GM12878 (cell line): Measurements from ENCODE around the gene PVALEF. TPM values are rescaled to one million over a fixed set of nuclear protein-coding genes. Genes with fewer than 3 reads are reported as not detected.
A peak's percentile ranks its signal among the peaks of the same experiment; 100 is the strongest.

Experiments
- ATAC-seq: fragments of 200-7000 bp; cut with Tn5 transposase; 3 replicates; pipeline ENCODE4 v1.9.1; 2020; ENCODE audit warnings: mild to moderate bottlenecking, moderate library complexity
- BruUV-seq: library from RNA; stranded (reverse); fragments of 400-500 nt; replicated peaks from 2 replicates; lab custom pipeline; 2021; lab: Mats Ljungman, UMichigan
- CTCF ChIA-PET: fragments of 300-600 bp; sonication (Branson Sonifier 250); formaldehyde crosslinking; extraction: SDS; loops from one replicate; lab custom pipeline; 2021; ENCODE audit warnings: inconsistent platforms; lab: Yijun Ruan, JAX
- POLR2A ChIA-PET: fragments of 350-600 bp; formaldehyde crosslinking; extraction: SDS; loops from one replicate; lab custom pipeline; 2021; ENCODE audit warnings: inconsistent platforms; lab: Charles Lee
- RAD21 ChIA-PET: fragments of 300-600 bp; sonication (Branson Sonifier 250); formaldehyde crosslinking; loops from one replicate; lab custom pipeline; 2023; ENCODE audit warnings: antibody characterized with exemption; ENCODE audit not compliant: unreplicated experiment; lab: Charles Lee
- SMC1A ChIA-PET: fragments of 300-600 bp; sonication (Branson Sonifier 250); formaldehyde crosslinking; loops from one replicate; lab custom pipeline; 2023; ENCODE audit not compliant: unreplicated experiment, uncharacterized antibody; lab: Charles Lee
- DNase-seq: peaks from one replicate; pipeline ENCODE4 v3.0.0-alpha.2; 2011; ENCODE audit warnings: low read depth, low spot score
- FAIRE-seq: peaks from 3 replicates; lab custom pipeline; 2011; peaks lifted over from hg19 to GRCh38; lab: Jason Lieb, UNC
- H2AFZ ChIP-seq: 2 replicates; pipeline ENCODE4 v1.6.0; 2011; ENCODE audit warnings: low read depth, low read length, control low read depth; ENCODE audit not compliant: control insufficient read depth
- H3K27ac ChIP-seq: 2 replicates; pipeline ENCODE4 v1.5.1; 2011; ENCODE audit warnings: control low read depth; ENCODE audit not compliant: control insufficient read depth, insufficient read depth
- H3K27me3 ChIP-seq, 2 experiments: replicated peaks in 1 of 2; 2 replicates each; pipeline versions ENCODE4 v1.6.0 to v1.6.1; 2011; ENCODE audit warnings: low read length in 1 of 2; ENCODE audit not compliant: control insufficient read depth in 2 of 2, insufficient read depth in 2 of 2
- H3K36me3 ChIP-seq, 2 experiments: 2 replicates each; pipeline ENCODE4 v1.5.1; 2011; ENCODE audit warnings: low read length in 1 of 2; ENCODE audit not compliant: control insufficient read depth in 2 of 2, insufficient read depth in 2 of 2
- H3K4me1 ChIP-seq: 2 replicates; pipeline ENCODE4 v1.6.1; 2011; ENCODE audit warnings: mild to moderate bottlenecking, low read length, moderate library complexity, mixed read lengths; ENCODE audit not compliant: control insufficient read depth, insufficient read depth
- H3K4me2 ChIP-seq: 2 replicates; pipeline ENCODE4 v1.6.0; 2011; ENCODE audit warnings: control low read depth; ENCODE audit not compliant: control insufficient read depth, insufficient read depth
- H3K4me3 ChIP-seq: fragments of 200-600 bp; sonication (generic); 2 replicates; pipeline ENCODE4 v1.5.1; 2016
- H3K79me2 ChIP-seq: 2 replicates; pipeline ENCODE4 v1.6.0; 2011; ENCODE audit warnings: low read length; ENCODE audit not compliant: control insufficient read depth, insufficient read depth
- H3K9ac ChIP-seq: 2 replicates; pipeline ENCODE4 v1.8.0; 2011; ENCODE audit warnings: low read length, control low read depth, mixed read lengths; ENCODE audit not compliant: control insufficient read depth, insufficient read depth
- H3K9me3 ChIP-seq: replicated peaks from 3 replicates; pipeline ENCODE4 v1.5.1; 2011; ENCODE audit warnings: mild to moderate bottlenecking, low read length; ENCODE audit not compliant: control insufficient read depth, insufficient read depth
- H4K20me1 ChIP-seq: 2 replicates; pipeline ENCODE4 v1.6.0; 2011; ENCODE audit not compliant: control insufficient read depth, insufficient read depth
- ATF7 ChIP-seq: fragments of 450-650 bp; IDR thresholded peaks from 2 replicates; pipeline ENCODE4 v1.6.1; 2016; ENCODE audit warnings: low read depth, mild to moderate bottlenecking
- BHLHE40 ChIP-seq, 2 experiments: fragments of 450-650 bp in 1 of 2; IDR thresholded peaks; 2 replicates each; pipeline ENCODE4 v1.6.1; 2011 to 2017; ENCODE audit warnings: low read depth in 2 of 2, borderline replicate concordance in 1 of 2, improper control_type of control experiment in 1 of 2, low read length in 1 of 2, mild to moderate bottlenecking in 1 of 2
- EED ChIP-seq: sonication (generic); IDR thresholded peaks from 2 replicates; pipeline ENCODE4 v1.6.1; 2016; ENCODE audit warnings: antibody characterized with exemption, low read depth
- HDGF ChIP-seq: fragments of 450-650 bp; IDR thresholded peaks from 2 replicates; pipeline ENCODE4 v1.6.1; 2016; ENCODE audit warnings: antibody characterized with exemption
- MLLT1 ChIP-seq: fragments of 450-650 bp; IDR thresholded peaks from 2 replicates; pipeline ENCODE4 v1.6.1; 2016; ENCODE audit warnings: mild to moderate bottlenecking
- NKRF ChIP-seq: fragments of 450-650 bp; conservative IDR thresholded peaks from 2 replicates; pipeline ENCODE4 v1.6.1; 2017; ENCODE audit warnings: mild to moderate bottlenecking, moderate library complexity
- SREBF1 ChIP-seq: IDR thresholded peaks from 2 replicates; pipeline ENCODE4 v1.6.1; 2012; ENCODE audit warnings: mild to moderate bottlenecking, low read length
- TBL1XR1 ChIP-seq: IDR thresholded peaks from 2 replicates; pipeline ENCODE4 v1.6.1; 2012; ENCODE audit warnings: low read depth, low read length, improper control_type of control experiment
- ZZZ3 ChIP-seq: IDR thresholded peaks from 2 replicates; pipeline ENCODE4 v1.6.1; 2011; ENCODE audit warnings: low read depth; ENCODE audit not compliant: control insufficient read depth, insufficient read length
- WGBS: methylation state at CpG from one replicate; pipeline ENCODE4 v1.1.6; 2016; ENCODE audit warnings: low lambda C conversion rate; ENCODE audit not compliant: insufficient replicate concordance, insufficient coverage; ENCODE audit errors: missing lambda C conversion rate; 5-methylcytosine and 5-hydroxymethylcytosine counted together
- in situ Hi-C: fragments of 300-500 bp; cut with MboI; formaldehyde crosslinking; loops from 9 replicates; pipeline ENCODE4 v1.14.3; 2018; ENCODE audit warnings: mixed read lengths
- intact Hi-C: fragments of 100-400 bp; cut with micrococcal nuclease; formaldehyde crosslinking; loops from one replicate; pipeline ENCODE4 v1.14.2; 2022; ENCODE audit not compliant: unreplicated experiment
- polyA plus RNA-seq, 11 experiments: library from polyadenylated mRNA; depleted of rRNA in 4 of 11; unstranded in 6 of 11; stranded (reverse) in 5 of 11; fragments of >200 nt; fragmentation: Nextera tagmentation in 4 of 11; fragmentation: Illumina TruSeq in 1 of 11; extraction: Ambion mirVana in 4 of 11; extraction: Trizol in 1 of 11; gene quantifications; 1 replicate in 1 of 11; 2 replicates in 10 of 11; pipeline versions ENCODE4 v1.2.1 to v1.2.3, GENCODE V29; 2011 to 2016; ENCODE audit warnings: inconsistent platforms in 2 of 11, missing spikeins in 2 of 11, low read depth in 1 of 11
- total RNA-seq, 4 experiments: library from RNA; depleted of rRNA in 3 of 4; stranded (reverse); fragments of >200 nt in 3 of 4; fragmentation: Illumina TruSeq in 1 of 4; extraction: Trizol in 1 of 4; gene quantifications; 2 replicates each; pipeline versions ENCODE4 v1.2.1 to v1.2.3, GENCODE V29; 2013 to 2021
- TF ChIP-seq, protein P1 (sequence below): IDR thresholded peaks from 2 replicates; pipeline ENCODE4 v1.6.1; 2011; ENCODE audit warnings: borderline replicate concordance, low read depth, mild to moderate bottlenecking, moderate library complexity, low read length; ENCODE audit not compliant: insufficient read depth, poor library complexity, severe bottlenecking
- TF ChIP-seq, protein P2 (sequence below): fragments of 150-350 bp; IDR thresholded peaks from 2 replicates; pipeline ENCODE4 v1.6.1; 2016; ENCODE audit warnings: low read depth, low read length
- TF ChIP-seq, protein P3 (sequence below): IDR thresholded peaks from 2 replicates; pipeline ENCODE4 v1.6.1; 2012; ENCODE audit warnings: low read depth, low read length, improper control_type of control experiment

The PVALEF gene
- total and polyA plus RNA-seq, 10 of the 15 experiments (the other 5 are each of a cell fraction or from before 2014, with no cell fraction given): not detected

DNA sequence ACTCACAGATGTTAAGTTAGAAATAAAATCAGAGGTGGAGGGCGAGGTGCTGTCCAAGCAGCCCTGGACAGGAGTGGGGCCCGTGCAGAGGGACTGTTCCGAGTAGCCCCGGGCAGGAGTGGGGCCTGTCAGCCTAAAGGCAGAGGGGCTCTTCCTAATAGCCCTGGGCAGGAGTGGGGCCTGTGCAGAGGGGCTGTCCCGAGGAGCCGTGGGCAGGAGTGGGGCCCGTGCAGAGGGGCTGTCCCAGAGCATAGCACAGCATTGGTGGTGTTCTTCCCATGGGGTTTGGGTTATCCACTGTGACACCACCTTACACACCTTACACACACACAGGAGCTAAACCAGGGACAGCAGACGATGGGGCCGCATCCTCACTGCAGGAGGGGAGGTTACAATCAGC, 47.1 kb downstream of the PVALEF start:
- WGBS: 40% methylated on average over 9 of the region's 9 CpGs
- H3K4me2 ChIP-seq: no peak overlapping the region
- no peak for FAIRE-seq
- DNase-seq: no peak
- no peak overlapping the region for H3K27ac ChIP-seq
- H3K27me3 ChIP-seq: no peaks in the 10 kb centered on the region
- no peak overlapping the region for H3K4me3 ChIP-seq
- in situ Hi-C loops (no loop called here), intact Hi-C loops (no loop called here)
- no peaks in the 10 kb centered on the region for H3K9me3 ChIP-seq
- no peak for ATAC-seq
- no peak overlapping the region for H3K9ac ChIP-seq
- H3K36me3 ChIP-seq: peaks cover 0 to 7% of the 10 kb centered on the region in 2 experiments; a peak in 2 of 4 replicates
- no peak overlapping the region; the same call in 1 of the 2 replicates for H2AFZ ChIP-seq
- no peaks in the 10 kb centered on the region for H4K20me1 ChIP-seq
- no peaks in the 10 kb centered on the region for H3K79me2 ChIP-seq
- SMC1A ChIA-PET: no interaction called here
- TSS peak; percentile 67 for BruUV-seq
- POLR2A ChIA-PET: no interaction called here
- CTCF ChIA-PET: no interaction called here
- TF ChIP-seq ZZZ3: no peak
- TF ChIP-seq, protein P1, sequence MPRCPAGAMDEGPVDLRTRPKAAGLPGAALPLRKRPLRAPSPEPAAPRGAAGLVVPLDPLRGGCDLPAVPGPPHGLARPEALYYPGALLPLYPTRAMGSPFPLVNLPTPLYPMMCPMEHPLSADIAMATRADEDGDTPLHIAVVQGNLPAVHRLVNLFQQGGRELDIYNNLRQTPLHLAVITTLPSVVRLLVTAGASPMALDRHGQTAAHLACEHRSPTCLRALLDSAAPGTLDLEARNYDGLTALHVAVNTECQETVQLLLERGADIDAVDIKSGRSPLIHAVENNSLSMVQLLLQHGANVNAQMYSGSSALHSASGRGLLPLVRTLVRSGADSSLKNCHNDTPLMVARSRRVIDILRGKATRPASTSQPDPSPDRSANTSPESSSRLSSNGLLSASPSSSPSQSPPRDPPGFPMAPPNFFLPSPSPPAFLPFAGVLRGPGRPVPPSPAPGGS: no peak
- TF ChIP-seq, protein P2, sequence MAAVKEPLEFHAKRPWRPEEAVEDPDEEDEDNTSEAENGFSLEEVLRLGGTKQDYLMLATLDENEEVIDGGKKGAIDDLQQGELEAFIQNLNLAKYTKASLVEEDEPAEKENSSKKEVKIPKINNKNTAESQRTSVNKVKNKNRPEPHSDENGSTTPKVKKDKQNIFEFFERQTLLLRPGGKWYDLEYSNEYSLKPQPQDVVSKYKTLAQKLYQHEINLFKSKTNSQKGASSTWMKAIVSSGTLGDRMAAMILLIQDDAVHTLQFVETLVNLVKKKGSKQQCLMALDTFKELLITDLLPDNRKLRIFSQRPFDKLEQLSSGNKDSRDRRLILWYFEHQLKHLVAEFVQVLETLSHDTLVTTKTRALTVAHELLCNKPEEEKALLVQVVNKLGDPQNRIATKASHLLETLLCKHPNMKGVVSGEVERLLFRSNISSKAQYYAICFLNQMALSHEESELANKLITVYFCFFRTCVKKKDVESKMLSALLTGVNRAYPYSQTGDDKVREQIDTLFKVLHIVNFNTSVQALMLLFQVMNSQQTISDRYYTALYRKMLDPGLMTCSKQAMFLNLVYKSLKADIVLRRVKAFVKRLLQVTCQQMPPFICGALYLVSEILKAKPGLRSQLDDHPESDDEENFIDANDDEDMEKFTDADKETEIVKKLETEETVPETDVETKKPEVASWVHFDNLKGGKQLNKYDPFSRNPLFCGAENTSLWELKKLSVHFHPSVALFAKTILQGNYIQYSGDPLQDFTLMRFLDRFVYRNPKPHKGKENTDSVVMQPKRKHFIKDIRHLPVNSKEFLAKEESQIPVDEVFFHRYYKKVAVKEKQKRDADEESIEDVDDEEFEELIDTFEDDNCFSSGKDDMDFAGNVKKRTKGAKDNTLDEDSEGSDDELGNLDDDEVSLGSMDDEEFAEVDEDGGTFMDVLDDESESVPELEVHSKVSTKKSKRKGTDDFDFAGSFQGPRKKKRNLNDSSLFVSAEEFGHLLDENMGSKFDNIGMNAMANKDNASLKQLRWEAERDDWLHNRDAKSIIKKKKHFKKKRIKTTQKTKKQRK: no peak
- TF ChIP-seq, protein P3, sequence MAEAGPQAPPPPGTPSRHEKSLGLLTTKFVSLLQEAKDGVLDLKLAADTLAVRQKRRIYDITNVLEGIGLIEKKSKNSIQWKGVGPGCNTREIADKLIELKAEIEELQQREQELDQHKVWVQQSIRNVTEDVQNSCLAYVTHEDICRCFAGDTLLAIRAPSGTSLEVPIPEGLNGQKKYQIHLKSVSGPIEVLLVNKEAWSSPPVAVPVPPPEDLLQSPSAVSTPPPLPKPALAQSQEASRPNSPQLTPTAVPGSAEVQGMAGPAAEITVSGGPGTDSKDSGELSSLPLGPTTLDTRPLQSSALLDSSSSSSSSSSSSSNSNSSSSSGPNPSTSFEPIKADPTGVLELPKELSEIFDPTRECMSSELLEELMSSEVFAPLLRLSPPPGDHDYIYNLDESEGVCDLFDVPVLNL: no peak
- TF ChIP-seq EED: no peak
- TF ChIP-seq NKRF: no peak
- TF ChIP-seq BHLHE40 (IDR thresholded peaks at IDR 0.05; ENCODE audit: borderline replicate concordance in 1 of 2, low read depth in 2 of 2, low read length in 1 of 2): no peak
- TF ChIP-seq HDGF: no peak
- no peak for TF ChIP-seq TBL1XR1
- TF ChIP-seq ATF7: no peak
- no peak for TF ChIP-seq SREBF1
- TF ChIP-seq MLLT1: no peak
- RAD21 ChIA-PET: no interaction called here
- H3K4me1 ChIP-seq: no peaks in the 10 kb centered on the region
